GM18867 (cell line): Measurements from ENCODE around the gene GRAMD1A.
"Not testable (repeated sequence)": the region's sequence is repeated elsewhere in the genome, so short reads cannot be mapped to it uniquely, and the experiment has no call there.

Experiments used
- ATAC-seq: cut with Tn5 transposase; IDR thresholded peaks from one replicate; pipeline ENCODE4 v1.9.1; 2021; ENCODE audit warnings: mild to moderate bottlenecking, moderate library complexity; ENCODE audit not compliant: unreplicated experiment

GRAMD1A gene

GRCh38 chr19:35015954-35016351, 15.8 kb downstream of the GRAMD1A start:
- ATAC-seq, result no peak

DNA sequence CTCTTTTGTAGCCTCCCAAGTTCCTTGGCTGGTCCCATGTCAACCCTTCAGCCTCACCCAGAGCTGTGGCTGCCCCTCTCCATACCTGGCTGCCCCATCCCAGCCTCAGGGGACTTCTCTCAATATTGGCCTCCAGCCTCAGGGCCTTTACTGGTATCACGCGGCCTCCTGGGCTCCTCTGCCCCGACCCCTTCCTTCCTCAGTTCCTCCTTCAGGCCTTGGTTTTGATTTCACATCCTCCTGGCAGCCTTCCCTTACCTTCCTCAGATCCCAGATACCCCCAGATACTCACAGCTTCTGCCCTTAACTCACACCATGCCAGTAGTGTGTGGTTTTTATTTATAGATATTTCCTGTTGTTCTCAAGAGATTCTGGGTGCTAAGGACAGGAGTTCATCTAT, 17.4 kb downstream of the GRAMD1A start:
- ATAC-seq, result no peak

DNA sequence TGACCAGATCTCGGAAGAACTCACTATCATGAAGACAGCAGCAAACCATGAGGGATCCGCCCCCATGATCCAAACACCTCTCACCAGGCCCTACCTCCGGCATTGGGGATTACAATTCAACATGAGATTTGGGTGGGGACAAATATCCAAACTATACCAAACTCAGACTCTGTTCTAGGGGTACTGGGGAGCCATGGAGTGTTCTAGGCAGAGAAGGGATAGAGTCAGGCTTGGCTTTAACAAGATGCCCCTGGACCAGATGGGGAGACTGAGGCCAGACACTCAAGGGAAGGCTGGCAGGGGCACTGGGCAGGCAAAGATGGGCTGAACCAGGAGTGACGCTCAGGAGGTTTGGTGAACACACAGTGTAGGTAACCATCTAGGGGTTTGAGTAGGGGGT, 18.3 kb downstream of the GRAMD1A start:
- ATAC-seq, result no peak

GRCh38 chr19:35019144-35019543, 19.0 kb downstream of the GRAMD1A start:
- no peak for ATAC-seq

GRCh38 chr19:35021016-35021415, 20.9 kb downstream of the GRAMD1A start:
- no peak for ATAC-seq

DNA sequence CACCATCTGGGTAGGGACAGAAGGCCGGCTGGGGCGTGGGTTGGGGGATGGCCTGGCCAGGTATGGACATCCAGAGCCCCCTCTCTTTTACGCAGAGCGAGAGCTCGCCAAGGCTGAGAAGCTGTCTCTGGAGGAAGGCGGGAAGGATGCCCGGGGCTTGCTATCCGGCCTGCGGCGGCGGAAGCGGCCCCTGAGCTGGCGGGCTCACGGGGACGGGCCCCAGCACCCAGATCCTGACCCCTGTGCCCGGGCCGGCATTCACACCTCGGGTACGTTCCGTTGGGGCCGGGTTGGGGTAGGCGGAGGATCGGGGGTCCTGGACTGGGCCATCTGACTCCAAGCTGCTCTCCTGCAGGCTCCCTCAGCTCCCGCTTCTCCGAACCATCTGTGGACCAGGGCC, 21.5 kb downstream of the GRAMD1A start:
- ATAC-seq, result no peak

DNA sequence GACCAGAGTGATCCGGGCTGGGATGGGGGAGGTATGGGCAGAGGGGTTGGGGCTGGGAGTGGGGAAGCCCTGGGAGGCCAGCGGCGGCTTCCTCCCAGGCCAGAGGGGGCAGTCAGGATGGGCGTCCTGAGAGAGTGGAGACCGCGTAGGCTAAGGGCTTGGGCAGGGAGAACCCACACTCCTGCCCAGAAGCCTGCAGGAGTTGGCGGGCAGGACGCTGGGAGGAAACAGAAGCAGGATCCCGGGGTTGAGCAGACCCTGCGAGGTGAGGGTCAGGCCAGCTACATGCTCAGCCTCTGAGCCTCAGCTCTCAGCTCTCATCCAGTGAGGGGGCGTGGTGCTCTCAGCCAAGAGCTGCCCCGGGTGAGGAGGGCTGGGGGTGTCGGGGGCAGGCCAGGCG, 22.3 kb downstream of the GRAMD1A start:
- no peak for ATAC-seq

GRCh38 chr19:35023428-35023827, 23.3 kb downstream of the GRAMD1A start:
- ATAC-seq, result no peak

DNA sequence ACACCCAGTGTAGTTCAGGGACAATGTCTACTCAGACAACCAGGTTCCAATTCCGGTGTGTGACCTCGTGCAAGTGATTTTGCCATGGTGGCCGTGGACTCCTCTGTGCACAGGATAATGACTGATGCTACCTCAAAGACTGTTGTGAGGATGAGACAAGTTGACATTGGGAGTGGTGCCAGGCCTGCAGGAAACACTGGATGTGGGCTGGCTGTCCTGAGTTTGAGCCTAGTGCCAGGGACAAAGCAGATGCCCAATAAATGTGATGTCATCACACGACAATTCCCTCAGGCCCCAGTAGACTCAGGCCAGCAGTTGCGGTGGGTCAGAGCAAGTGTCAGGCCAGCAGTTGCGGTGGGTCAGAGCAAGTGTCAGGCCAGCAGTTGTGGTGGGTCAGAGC, 24.0 kb downstream of the GRAMD1A start:
- ATAC-seq, result no peak

GRCh38 chr19:35025969-35026368, 25.8 kb downstream of the GRAMD1A start:
- no peak for ATAC-seq

DNA sequence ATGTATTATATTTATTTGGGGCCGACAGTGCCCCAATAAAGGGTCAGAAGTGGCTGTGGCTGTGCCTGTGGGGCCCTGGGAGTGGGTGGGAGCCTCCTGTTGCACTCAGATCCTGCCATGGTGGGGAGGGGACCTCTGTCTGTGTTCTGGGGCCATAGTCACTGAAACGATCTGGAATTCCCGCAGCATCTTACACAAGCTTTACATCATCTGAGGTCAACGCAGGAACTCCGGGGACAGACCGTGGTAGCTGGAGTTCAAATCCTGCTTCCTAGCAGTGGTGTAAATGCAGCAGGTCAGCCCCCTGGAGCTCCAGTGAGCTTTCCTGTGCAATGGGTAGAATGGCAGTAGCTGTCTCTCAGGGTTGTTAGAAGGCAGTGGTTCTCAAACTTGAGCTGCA, 26.3 kb downstream of the GRAMD1A start:
- ATAC-seq, result no peak

GRCh38 chr19:35027009-35027408, 26.9 kb downstream of the GRAMD1A start:
- no peak for ATAC-seq

DNA sequence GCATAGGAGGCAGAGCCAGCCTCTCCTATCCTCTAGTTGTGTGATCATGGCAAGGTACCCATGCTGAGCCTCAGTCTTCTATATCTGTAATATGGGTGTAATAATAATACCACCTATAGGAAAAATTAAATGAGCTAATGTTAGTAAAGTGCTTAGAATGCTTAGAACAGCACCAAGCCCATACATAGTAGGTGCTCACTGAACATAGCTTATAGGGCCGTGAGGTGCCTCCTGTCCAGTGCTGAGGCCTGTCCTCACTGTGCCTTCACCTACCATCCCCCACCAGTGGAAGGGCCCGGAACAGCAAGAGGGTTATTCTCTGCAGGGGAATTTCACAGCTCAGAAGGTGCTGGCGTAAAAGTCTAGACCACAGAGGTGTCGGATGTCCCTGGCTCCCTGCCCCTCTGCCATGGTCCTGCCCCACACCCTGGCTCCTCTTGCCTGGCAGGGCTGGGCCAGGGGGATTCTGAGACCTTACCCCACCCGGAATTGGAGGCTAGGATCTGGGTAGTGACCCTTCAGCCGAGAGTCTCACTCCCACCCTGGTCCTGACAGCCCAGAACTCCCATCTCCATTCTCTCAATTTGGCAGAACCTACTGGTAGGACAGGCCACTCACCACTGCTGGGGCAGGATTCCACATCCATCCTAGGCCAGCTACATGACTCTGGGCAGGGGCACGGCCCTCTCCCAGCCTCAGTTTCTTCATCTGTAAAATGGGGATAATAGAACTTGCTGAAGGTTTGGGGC, 27.9 kb downstream of the GRAMD1A start:
- ATAC-seq, result no peak

GRCh38 chr19:35028600-35028885, 28.4 kb downstream of the GRAMD1A start:
- ATAC-seq, result not testable (repeated sequence)

GRCh38 chr19:35029275-35029736, 29.2 kb downstream of the GRAMD1A start:
- ATAC-seq, result not testable (repeated sequence)

DNA sequence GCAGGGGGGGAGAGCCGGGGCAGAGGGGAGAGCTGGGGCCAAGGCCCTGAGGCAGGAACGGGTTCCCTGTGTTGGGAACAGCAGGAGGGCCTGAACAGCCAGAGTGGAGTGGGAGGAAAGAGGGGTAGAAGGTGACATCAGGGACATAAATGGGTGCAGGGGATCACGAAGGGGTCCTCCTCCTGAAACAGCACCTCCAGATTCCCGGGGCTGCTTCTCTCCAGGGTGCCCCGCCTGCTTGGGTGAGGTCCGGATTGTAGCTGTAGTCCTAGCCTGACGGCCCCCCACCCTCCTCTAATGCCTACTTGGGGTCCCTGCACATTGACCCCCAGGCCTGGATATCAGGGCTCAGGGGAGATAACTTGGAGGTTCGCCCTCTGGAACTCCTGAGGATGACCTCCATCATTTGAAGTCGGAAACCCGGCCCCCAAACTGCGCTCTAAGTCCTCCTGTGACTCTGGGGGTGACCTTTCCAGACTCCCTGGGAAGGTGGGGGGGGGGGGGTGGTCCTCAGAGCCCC, 29.7 kb downstream of the GRAMD1A start:
- ATAC-seq, result no peak

GRCh38 chr19:35030257-35031071, 30.3 kb downstream of the GRAMD1A start, which contains the start of gene SCN1B:
Gene SCN1B, plus strand, starts transcription at chr19:35030470. Its CDS starts 351 bp downstream, at chr19:35030821.
- ATAC-seq, result no peak

GRCh38 chr19:35031072-35031881, 31.2 kb downstream of the GRAMD1A start:
- ATAC-seq, result no peak

DNA sequence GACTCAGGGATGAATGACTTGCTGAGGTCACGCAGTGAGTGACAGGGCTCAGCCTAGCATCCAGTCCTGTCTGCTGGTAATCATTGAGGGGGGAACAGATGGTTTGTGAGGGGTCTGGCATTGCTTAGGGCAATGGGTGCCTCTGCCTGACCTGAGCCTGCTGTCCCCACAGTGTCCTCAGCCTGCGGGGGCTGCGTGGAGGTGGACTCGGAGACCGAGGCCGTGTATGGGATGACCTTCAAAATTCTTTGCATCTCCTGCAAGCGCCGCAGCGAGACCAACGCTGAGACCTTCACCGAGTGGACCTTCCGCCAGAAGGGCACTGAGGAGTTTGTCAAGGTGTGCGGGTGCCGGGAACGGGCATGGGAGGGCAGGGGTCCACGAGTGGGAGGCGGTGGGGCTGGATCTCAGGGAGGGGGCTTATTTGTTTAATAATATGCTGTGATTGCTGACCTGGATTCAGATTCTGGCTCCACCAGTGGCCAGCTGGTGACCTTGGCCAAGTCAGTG, 32.3 kb downstream of the GRAMD1A start:
- ATAC-seq, result no peak

DNA sequence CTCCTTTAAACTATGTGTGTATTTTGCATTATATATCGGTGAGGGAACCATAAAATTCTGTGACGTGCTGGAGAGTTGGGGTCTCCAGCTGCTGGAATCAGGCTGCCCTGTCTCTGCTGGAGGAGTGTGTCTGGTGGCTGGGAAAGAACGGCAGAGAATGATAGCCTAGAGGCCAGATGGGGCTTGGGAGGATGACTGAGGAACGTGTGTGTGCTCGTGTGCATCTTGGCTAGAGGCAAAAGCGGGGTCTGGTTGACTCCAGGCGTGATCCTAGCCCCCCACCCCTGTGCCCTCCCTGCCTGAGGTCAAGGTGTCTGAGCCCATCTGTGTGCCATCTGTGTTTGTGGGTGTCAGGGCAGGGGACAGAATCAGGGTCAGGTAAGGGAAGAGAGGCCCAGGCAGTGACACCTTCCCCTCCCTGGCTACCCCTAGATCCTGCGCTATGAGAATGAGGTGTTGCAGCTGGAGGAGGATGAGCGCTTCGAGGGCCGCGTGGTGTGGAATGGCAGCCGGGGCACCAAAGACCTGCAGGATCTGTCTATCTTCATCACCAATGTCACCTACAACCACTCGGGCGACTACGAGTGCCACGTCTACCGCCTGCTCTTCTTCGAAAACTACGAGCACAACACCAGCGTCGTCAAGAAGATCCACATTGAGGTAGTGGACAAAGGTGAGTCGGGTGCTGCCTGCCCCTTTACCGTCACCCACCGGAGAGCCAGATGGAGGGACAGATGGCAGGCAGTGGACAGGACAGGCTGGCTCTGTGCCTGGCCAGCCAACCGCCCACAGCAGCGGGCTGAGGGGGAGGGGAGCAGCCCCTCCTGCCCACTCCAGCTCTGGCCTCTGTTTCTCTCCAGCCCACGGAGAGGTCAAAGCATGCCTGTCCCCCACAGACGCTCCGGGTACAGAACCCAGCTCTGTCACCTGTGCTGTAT, 33.2 kb downstream of the GRAMD1A start:
- ATAC-seq, result no peak
